ENCODE measurements around the gene USP7.
"Not testable (repeated sequence)": the region's sequence is repeated elsewhere in the genome, so short reads cannot be mapped to it uniquely, and the experiment has no call there.

USP7 gene

GRCh38 chr16:8972843-8973586 is 9.3 kb upstream of the USP7 start:
- peak; percentile 40 for DNase-seq (ENCODE audit: low read depth)

GRCh38 chr16:8971416-8971815 is 7.7 kb upstream of the USP7 start:
- DNase-seq (ENCODE audit: low read depth), result no peak

GRCh38 chr16:8969202-8969897 is 5.6 kb upstream of the USP7 start:
- DNase-seq (ENCODE audit: low read depth), result not testable (repeated sequence)

GRCh38 chr16:8968054-8968453 is 4.3 kb upstream of the USP7 start:
- not testable (repeated sequence) for DNase-seq (ENCODE audit: low read depth)

- no peak for DNase-seq (ENCODE audit: low read depth)
Measured at GRCh38 chr16:8967132-8967821, 3.6 kb upstream of the USP7 start.

- no peak for DNase-seq (ENCODE audit: low read depth)
Measured at GRCh38 chr16:8966817-8967131, 3.1 kb upstream of the USP7 start.

- no peak for DNase-seq (ENCODE audit: low read depth)
Measured at GRCh38 chr16:8964462-8964861, 756 bp upstream of the USP7 start.

GRCh38 chr16:8963010-8963820 is 491 bp downstream of the USP7 start:
- no peak for DNase-seq (ENCODE audit: low read depth)

- DNase-seq (ENCODE audit: low read depth), result no peak
Measured at GRCh38 chr16:8962393-8963009, 1.2 kb downstream of the USP7 start.

GRCh38 chr16:8961811-8962390 is 1.8 kb downstream of the USP7 start:
- DNase-seq (ENCODE audit: low read depth), result no peak

GRCh38 chr16:8960788-8961109 is 3.0 kb downstream of the USP7 start:
- no peak for DNase-seq (ENCODE audit: low read depth)

- no peak for DNase-seq (ENCODE audit: low read depth)
Measured at GRCh38 chr16:8959921-8960787, 3.6 kb downstream of the USP7 start.

GRCh38 chr16:8958344-8959167 is 5.2 kb downstream of the USP7 start:
- no peak for DNase-seq (ENCODE audit: low read depth)

- DNase-seq (ENCODE audit: low read depth), result no peak
Measured at GRCh38 chr16:8957509-8958157, 6.1 kb downstream of the USP7 start.

GRCh38 chr16:8957063-8957397 is 6.7 kb downstream of the USP7 start:
- no peak for DNase-seq (ENCODE audit: low read depth)

GRCh38 chr16:8956265-8957062 is 7.2 kb downstream of the USP7 start:
- no peak for DNase-seq (ENCODE audit: low read depth)

GRCh38 chr16:8955828-8956227 is 7.9 kb downstream of the USP7 start:
- DNase-seq (ENCODE audit: low read depth), result no peak

GRCh38 chr16:8953064-8953463 is 10.6 kb downstream of the USP7 start:
- DNase-seq (ENCODE audit: low read depth), result no peak
